Activated T-cell treated with anti-CD3 and anti-CD28 coated beads, Interleukin-2, amount 50 U/mL, for 4 hours (primary cell): ENCODE results near the gene UTP15. TPM values are rescaled to one million over a fixed set of nuclear protein-coding genes. Genes with fewer than 3 reads are reported as not detected.
A peak's percentile ranks its signal among the peaks of the same experiment; 100 is the strongest.

Experiments
- ATAC-seq, 2 donors: fragments of 200-7000 bp; cut with Tn5 transposase; one replicate each; pipeline ENCODE4 v1.10.0; 2021
- DNase-seq: peaks from one replicate; pipeline ENCODE4 v3.0.0-alpha.2; 2020
- H3K27me3 Mint-ChIP-seq: one replicate; pipeline ENCODE4 v1.8.0; 2021; ENCODE audit warnings: low read depth, mixed read lengths
- H3K36me3 Mint-ChIP-seq: one replicate; pipeline ENCODE4 v1.8.0; 2022; ENCODE audit warnings: mixed read lengths; ENCODE audit not compliant: insufficient read depth
- H3K4me1 Mint-ChIP-seq: one replicate; pipeline ENCODE4 v1.8.0; 2021; ENCODE audit warnings: low read depth, mixed read lengths
- H3K4me3 Mint-ChIP-seq: one replicate; pipeline ENCODE4 v1.8.0; 2021; ENCODE audit warnings: mild to moderate bottlenecking, moderate library complexity, mixed read lengths
- H3K9me3 Mint-ChIP-seq: one replicate; pipeline ENCODE4 v1.8.0; 2021; ENCODE audit warnings: mixed read lengths
- total RNA-seq, 3 donors: library from RNA; stranded (reverse); gene quantifications; one replicate each; pipeline ENCODE4 v1.2.1, GENCODE V29; 2021

The UTP15 gene, protein sequence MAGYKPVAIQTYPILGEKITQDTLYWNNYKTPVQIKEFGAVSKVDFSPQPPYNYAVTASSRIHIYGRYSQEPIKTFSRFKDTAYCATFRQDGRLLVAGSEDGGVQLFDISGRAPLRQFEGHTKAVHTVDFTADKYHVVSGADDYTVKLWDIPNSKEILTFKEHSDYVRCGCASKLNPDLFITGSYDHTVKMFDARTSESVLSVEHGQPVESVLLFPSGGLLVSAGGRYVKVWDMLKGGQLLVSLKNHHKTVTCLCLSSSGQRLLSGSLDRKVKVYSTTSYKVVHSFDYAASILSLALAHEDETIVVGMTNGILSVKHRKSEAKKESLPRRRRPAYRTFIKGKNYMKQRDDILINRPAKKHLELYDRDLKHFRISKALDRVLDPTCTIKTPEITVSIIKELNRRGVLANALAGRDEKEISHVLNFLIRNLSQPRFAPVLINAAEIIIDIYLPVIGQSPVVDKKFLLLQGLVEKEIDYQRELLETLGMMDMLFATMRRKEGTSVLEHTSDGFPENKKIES
- 10 to 100 TPM; 72.9 to 78.1 (median 74.7) TPM for total RNA-seq

DNA sequence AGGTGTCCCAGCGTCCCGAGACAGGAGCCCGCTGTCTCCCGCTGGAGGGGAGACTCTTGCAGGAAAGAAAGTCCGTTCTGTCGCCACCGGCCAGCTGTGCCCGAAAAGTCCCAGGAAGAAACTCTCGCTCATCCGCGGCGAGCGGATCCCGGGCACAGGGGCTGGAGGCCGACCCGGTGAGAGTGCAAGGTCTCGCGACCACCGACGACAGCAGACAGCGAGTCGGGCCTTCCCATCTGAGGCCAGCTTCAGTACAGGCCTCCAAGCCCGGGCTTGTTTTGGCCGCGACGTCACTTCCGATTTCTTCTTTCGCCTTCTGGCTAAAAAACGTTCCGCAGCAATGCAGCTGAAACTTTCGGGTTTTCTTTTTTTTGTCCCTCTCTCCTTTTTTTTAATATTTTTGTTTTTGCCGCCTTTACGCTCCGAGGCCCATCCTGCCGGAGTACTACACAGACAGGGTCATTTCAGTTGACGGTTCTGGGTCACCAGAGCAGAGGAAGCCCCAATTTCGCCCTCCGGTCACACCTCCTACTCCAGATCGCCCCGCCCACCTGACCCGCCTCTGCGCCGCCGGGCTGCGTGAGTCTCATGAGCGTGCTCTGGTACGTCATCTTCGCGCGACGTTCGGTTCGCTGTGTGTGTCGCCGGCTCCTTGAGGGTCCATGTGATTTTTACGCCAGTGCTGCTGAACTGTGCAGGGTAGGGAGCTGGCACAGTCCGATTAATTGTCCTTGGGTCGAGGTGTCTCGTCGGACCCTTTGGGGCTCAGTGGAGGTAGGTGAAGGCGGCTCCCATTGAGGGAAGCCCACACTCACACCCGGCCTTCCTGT lies at the start of gene UTP15, which contains the start of gene ANKRA2:
Gene UTP15, plus strand, starts transcription at position 605 of the 830 bp plus-strand sequence. CDS start 1,602 bp downstream, outside the sequence.
Gene ANKRA2, minus strand, starts transcription at position 501 of the 830 bp plus-strand sequence. CDS start 2,758 bp downstream, outside the sequence.
- H3K4me3 Mint-ChIP-seq, result peak within 1 kb of the TSS; percentile 97
- ATAC-seq, result peak; percentile 94 to 96
- no peaks in the 10 kb centered on the region for H3K27me3 Mint-ChIP-seq
- no peaks in the 10 kb centered on the region for H3K9me3 Mint-ChIP-seq
- DNase-seq, result peak; percentile 99
- H3K36me3 Mint-ChIP-seq, result peaks cover 17% of the 10 kb centered on the region
- peaks cover 47% of the 10 kb centered on the region for H3K4me1 Mint-ChIP-seq

DNA sequence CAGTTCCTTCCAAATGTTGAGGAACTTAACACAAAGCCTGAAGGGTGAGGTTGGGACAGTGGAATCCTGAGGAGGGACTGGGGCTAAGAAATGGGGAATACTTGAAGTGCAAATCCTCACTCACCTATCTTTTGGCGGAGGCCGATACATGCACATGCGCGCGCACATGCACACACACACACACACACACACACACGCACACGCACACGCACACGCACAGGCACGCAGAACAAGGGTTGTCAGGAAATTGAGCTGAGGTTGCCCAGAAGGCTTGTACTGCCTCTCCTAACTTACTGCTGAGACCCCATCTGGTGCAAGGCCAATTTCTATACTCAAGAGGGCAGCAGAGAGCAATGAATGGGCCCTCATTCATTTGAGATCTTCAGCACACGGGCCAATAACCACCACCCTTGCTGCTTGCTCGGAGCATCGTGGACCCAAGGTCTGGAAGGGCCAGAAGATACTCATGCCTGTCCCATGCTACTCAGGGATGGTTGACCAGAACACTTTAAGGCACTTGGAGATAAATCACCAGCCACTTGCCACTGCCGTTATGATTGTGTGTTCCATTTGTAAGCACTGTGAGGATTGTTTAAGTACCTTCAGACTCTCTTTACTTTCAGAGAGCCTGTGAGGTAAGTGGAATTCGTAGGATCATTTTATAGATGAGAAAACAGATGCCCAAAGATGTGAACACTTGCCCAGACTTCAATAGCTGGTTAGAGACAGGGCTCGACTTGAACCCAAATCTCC lies 45.8 kb upstream of the UTP15 start:
- no peaks in the 10 kb centered on the region for H3K36me3 Mint-ChIP-seq
- DNase-seq (peak; percentile 52), ATAC-seq (peak; percentile 98 to 99)
- no peaks in the 10 kb centered on the region for H3K9me3 Mint-ChIP-seq
- H3K27me3 Mint-ChIP-seq, result no peaks in the 10 kb centered on the region
- peak overlapping the region; percentile 2 for H3K4me3 Mint-ChIP-seq
- peaks cover 6% of the 10 kb centered on the region for H3K4me1 Mint-ChIP-seq

DNA sequence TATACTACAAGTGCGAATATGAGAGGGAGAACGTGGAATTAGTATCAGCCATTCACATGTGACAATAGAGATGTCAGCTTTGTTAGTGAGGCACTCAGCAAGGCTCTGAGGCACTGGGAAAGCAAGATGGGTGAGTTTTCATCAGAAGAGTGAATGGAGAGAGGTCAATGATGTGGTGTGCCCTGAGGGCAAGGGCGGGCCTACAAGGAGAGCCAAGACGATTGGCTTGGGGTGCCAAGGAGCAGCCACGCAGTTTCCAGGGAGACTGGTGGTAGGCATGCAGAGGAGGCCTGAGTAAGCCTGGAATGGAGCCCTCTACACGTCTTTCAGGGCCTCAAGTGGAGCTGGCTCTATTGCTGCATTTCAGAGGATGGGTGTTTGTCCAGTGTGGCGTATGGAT lies 42.6 kb upstream of the UTP15 start:
- DNase-seq (no peak), ATAC-seq (no peak)
- H3K9me3 Mint-ChIP-seq, result no peaks in the 10 kb centered on the region
- H3K4me1 Mint-ChIP-seq, result peaks cover 6% of the 10 kb centered on the region
- no peaks in the 10 kb centered on the region for H3K36me3 Mint-ChIP-seq
- no peak overlapping the region for H3K4me3 Mint-ChIP-seq
- H3K27me3 Mint-ChIP-seq, result peaks cover 6% of the 10 kb centered on the region

DNA sequence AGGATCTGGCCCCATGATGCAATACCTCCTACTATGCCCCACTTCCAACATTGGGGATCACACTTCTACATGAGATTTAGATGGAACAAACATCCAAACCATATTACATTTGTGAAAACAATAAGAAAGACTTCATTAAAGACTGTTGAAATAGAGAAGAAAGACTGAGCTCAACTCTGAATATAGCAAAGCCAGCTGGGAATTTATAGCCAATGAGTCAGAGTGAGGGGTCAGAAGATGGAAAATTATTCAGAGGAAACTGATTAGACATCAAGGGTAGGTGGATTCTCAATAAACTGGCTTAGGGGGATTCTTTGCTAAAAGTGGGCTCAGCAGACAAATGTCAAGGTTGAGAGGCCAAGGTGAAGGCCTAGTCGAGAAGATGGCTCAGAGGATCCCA lies 41.7 kb upstream of the UTP15 start:
- no peak for ATAC-seq
- peaks cover 7% of the 10 kb centered on the region for H3K27me3 Mint-ChIP-seq
- H3K4me3 Mint-ChIP-seq, result no peak overlapping the region
- no peak for DNase-seq
- H3K9me3 Mint-ChIP-seq, result no peaks in the 10 kb centered on the region
- no peaks in the 10 kb centered on the region for H3K36me3 Mint-ChIP-seq
- peaks cover 6% of the 10 kb centered on the region for H3K4me1 Mint-ChIP-seq

DNA sequence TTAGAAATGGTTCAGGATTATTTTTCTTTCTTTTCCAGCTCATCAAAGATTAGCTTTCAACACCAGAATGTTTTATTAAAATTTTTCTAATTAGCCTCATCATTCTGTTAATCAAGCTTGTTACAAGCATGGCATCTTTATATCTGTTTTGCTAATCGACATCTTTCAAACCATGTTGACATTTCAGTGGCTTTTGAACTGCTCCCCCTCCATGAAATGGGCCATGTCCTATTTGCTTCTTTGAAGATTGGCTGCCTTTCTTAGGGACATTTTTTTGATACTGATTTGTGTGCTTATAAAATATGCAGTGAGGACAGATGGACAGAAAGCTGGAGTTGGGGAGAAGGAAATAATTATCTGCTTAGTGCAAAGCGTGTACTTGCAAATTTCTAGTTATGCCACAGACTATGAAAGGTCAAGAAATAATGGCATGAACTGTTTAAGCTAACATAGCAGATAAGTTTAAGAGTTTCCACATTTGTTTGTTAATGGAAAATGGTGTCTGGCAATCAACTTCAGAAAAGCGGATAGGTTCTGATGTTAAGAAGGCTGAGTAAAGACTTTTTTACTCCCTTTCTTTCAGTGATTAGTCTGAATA lies 39.8 kb upstream of the UTP15 start:
- no peaks in the 10 kb centered on the region for H3K36me3 Mint-ChIP-seq
- DNase-seq (no peak), ATAC-seq (no peak)
- H3K9me3 Mint-ChIP-seq, result no peaks in the 10 kb centered on the region
- H3K4me1 Mint-ChIP-seq, result no peaks in the 10 kb centered on the region
- no peak overlapping the region for H3K4me3 Mint-ChIP-seq
- peaks cover 11% of the 10 kb centered on the region for H3K27me3 Mint-ChIP-seq

DNA sequence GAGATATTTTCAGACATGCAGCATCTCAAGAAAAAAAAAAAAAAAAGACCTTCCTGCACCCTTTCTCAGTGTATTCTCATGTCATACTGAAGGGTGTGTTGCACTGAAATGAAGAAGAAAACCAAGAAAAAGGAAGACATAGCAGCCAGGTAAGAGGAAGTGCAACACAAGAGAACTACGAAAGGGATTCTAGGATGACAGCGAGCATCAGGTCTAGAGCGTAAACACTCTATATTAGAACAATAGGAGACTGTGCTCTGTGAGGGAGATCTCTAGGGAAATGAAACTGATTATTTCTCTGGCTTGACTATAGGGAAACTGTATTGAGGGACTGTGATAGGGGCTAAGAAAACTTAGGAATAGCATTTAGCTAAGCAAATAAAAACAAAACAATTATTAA lies 37.3 kb upstream of the UTP15 start:
- no peak for ATAC-seq
- H3K9me3 Mint-ChIP-seq, result no peaks in the 10 kb centered on the region
- no peak overlapping the region for H3K4me3 Mint-ChIP-seq
- H3K4me1 Mint-ChIP-seq, result no peaks in the 10 kb centered on the region
- no peaks in the 10 kb centered on the region for H3K36me3 Mint-ChIP-seq
- DNase-seq, result no peak
- H3K27me3 Mint-ChIP-seq, result peaks cover 18% of the 10 kb centered on the region

DNA sequence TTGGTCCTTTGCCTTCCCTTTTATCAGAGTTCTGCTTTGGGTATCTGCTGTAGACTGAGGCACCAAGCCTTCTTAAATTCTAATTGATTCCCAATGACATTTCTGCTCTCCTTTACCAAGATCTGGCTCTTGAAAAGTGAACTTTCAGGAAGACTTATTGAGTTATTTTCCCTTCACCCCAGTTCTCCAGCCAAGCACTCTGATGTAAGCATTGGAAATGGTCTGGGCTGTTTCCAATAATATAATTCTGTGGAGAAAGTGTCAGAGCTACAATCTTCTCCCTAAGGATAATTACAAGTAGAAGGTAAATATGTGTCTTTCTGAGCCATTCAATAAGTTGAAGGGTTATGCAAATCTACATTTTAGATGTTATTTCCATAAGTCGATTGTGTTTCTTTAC lies 36.5 kb upstream of the UTP15 start:
- Mint-ChIP-seq H3K4me1 (no peaks in the 10 kb centered on the region), H3K4me3 (no peak overlapping the region), H3K9me3 (no peaks in the 10 kb centered on the region), H3K27me3 (peaks cover 24% of the 10 kb centered on the region), H3K36me3 (no peaks in the 10 kb centered on the region)
- ATAC-seq (no peak), DNase-seq (no peak)

DNA sequence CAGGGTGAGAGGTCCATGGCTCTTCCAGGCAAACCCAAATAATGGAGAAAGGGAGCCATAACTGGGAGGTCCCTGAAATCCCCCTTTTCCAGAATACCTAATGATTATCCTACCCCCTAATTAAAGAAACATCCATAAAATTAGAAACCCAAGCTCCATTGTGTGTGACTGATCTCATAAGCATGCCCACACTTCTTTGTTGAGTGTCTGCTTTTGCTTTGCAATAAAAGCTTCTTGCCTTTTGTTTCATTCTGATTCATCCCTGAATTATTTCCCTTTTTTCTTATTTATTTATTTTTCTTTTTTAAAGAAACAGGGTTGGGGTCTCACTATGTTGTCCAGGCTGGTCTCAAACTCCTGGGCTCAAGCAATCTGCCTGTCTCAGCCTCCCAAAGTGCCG lies 34.2 kb upstream of the UTP15 start:
- H3K4me1 Mint-ChIP-seq, result no peaks in the 10 kb centered on the region
- no peaks in the 10 kb centered on the region for H3K36me3 Mint-ChIP-seq
- H3K27me3 Mint-ChIP-seq, result peaks cover 24% of the 10 kb centered on the region
- no peaks in the 10 kb centered on the region for H3K9me3 Mint-ChIP-seq
- H3K4me3 Mint-ChIP-seq, result no peak overlapping the region
- DNase-seq (no peak), ATAC-seq (no peak)

DNA sequence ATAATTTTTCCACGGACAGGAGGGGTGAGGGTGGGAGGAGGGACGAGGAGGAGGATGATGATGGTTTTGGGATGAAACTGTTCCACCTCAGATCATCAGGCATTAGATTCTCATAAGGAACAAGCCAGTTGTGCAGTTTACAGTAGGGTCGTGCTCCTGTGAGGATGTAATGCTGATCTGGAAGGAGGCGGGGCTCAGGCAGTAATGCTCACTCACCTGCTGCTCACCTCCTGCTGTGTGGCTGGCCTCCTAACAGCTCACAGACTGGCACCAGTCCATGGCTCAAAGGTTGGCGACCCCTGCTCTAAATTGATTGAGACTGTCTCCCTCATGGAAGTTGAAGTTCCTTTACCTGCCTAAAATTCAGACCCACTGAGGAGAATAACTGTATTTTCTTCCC lies 33.3 kb upstream of the UTP15 start:
- H3K27me3 Mint-ChIP-seq, result peaks cover 24% of the 10 kb centered on the region
- DNase-seq, result no peak
- no peak overlapping the region for H3K4me3 Mint-ChIP-seq
- no peak for ATAC-seq
- H3K36me3 Mint-ChIP-seq, result no peaks in the 10 kb centered on the region
- H3K9me3 Mint-ChIP-seq, result no peaks in the 10 kb centered on the region
- no peaks in the 10 kb centered on the region for H3K4me1 Mint-ChIP-seq

DNA sequence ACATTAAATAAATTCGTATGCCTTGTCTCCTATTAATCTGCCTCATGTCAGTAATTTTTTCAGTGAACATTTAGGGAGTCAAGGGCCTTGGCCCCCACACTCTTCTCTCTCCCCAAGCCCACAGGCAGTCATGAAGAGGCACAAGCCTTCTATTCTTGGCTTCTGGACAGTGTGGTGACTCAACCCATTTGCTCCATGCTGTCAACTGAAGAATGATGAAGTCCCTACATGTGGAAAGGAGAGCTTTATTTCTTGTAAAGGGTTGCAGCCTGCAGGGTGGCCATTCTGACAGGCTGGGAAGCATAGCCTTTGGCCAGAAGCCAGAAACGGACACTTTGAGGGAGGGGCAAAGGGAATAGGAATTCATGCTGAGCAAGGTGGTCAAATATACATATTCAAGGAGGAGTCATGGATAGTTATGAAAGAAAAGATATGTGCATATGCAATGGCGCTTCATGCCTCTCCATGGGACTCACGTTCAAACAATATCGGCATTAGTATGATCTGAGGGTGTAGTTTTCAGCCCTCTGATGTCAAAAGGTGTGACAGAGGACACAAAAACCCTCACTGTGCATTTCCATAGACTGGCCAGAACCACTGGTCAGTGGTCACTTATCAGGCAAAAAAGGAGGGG lies 31.4 kb upstream of the UTP15 start:
- DNase-seq (no peak), ATAC-seq (no peak)
- H3K4me1 Mint-ChIP-seq, result no peaks in the 10 kb centered on the region
- no peak overlapping the region for H3K4me3 Mint-ChIP-seq
- no peaks in the 10 kb centered on the region for H3K36me3 Mint-ChIP-seq
- peaks cover 17% of the 10 kb centered on the region for H3K27me3 Mint-ChIP-seq
- no peaks in the 10 kb centered on the region for H3K9me3 Mint-ChIP-seq

DNA sequence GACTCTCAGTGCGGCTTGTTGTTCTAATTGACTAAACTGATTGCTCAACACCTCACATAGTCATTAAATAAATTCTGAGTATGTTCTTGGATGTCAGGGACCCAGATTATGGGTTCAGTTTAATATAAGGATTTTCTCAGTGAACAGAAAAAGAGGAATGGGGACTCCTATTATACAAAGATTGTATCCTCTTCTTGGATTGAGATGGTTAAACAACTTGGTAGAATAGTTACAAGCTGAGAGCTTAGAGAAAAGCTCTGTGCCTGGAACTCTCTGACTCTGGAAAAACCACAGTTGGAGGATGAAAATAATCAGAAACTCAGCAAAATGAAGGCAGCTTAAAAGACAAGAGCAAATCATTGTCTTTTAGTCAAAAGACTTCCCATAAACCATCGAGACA lies 30.6 kb upstream of the UTP15 start:
- no peaks in the 10 kb centered on the region for H3K9me3 Mint-ChIP-seq
- H3K4me1 Mint-ChIP-seq, result no peaks in the 10 kb centered on the region
- no peaks in the 10 kb centered on the region for H3K36me3 Mint-ChIP-seq
- H3K27me3 Mint-ChIP-seq, result peaks cover 17% of the 10 kb centered on the region
- DNase-seq (no peak), ATAC-seq (no peak)
- no peak overlapping the region for H3K4me3 Mint-ChIP-seq

DNA sequence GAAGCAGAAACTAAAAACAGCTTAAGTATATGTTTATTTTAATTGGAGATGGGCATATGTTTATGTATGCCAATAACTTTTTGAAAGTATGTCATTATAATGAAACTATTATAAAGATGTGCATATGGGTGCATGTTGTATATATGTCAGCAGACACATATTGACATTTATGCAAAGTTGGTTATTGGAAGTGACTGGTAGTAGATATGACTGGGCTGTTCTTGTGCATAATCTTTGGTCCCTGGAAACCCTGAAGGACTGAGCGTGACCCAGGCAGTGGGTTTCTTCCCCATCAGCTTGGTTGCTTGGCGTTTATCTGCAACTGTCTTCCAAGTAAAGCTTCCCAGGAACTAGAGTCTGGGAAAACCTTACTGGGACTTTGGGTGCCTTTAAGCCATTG lies 25.8 kb upstream of the UTP15 start:
- no peak for DNase-seq
- Mint-ChIP-seq H3K27me3 (peaks cover 18% of the 10 kb centered on the region), H3K4me3 (no peak overlapping the region), H3K4me1 (no peaks in the 10 kb centered on the region), H3K9me3 (no peaks in the 10 kb centered on the region), H3K36me3 (no peaks in the 10 kb centered on the region)
- no peak for ATAC-seq

DNA sequence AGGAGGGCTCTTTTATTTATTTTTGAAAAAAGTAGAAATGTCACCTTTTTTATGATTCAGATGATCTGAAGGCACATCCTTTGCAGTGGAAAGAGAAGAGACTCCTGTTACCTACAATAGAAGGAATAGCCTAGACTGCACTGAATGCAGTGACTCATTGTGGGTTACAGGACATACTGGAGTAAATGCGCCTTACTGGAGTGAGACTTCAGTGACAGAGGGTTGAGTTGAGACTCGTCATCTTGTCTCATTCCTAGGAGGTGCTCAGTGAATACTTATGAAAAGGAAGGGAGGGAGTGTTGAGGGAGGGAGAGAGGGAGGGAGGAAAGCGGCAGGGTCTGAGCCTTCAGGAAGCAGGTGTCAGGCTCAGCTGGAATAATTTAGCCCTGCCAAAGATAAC lies 25.4 kb upstream of the UTP15 start:
- Mint-ChIP-seq H3K4me1 (no peaks in the 10 kb centered on the region), H3K9me3 (no peaks in the 10 kb centered on the region), H3K27me3 (peaks cover 18% of the 10 kb centered on the region), H3K36me3 (no peaks in the 10 kb centered on the region), H3K4me3 (no peak overlapping the region)
- no peak for DNase-seq
- ATAC-seq, result no peak
